Aorta (tissue), 5 donors: Measurements from ENCODE around the gene ZMIZ1. TPM values are rescaled to one million over a fixed set of nuclear protein-coding genes. Genes with fewer than 3 reads are reported as not detected.
A peak's percentile ranks its signal among the peaks of the same experiment; 100 is the strongest.

Experiments used
- ATAC-seq: fragments of 200-7000 bp; cut with Tn5 transposase; one replicate; pipeline ENCODE4 v1.9.1; 2022; ENCODE audit warnings: moderate library complexity; ENCODE audit not compliant: low FRiP score
- DNase-seq, 2 donors: peaks; one replicate each; pipeline ENCODE4 v3.0.0-alpha.2; 2020
- H3K27ac ChIP-seq, 2 donors: one replicate each; pipeline ENCODE4 v1.5.1; 2013; ENCODE audit warnings: low read length in 2 of 2, mild to moderate bottlenecking in 2 of 2, moderate library complexity in 2 of 2, control low read depth in 1 of 2, inconsistent platforms in 1 of 2, low read depth in 1 of 2
- H3K27me3 ChIP-seq, 2 donors: one replicate each; pipeline ENCODE4 v1.6.1; 2013; ENCODE audit warnings: control low read depth in 1 of 2, low read length in 1 of 2, mild to moderate bottlenecking in 1 of 2, moderate library complexity in 1 of 2; ENCODE audit not compliant: insufficient read depth in 2 of 2, control insufficient read depth in 1 of 2
- H3K36me3 ChIP-seq, 2 donors: one replicate each; pipeline ENCODE4 v1.6.1; 2013; ENCODE audit warnings: control low read depth in 1 of 2, low read length in 1 of 2, mild to moderate bottlenecking in 1 of 2; ENCODE audit not compliant: insufficient read depth in 2 of 2, control insufficient read depth in 1 of 2
- H3K4me1 ChIP-seq, 2 donors: one replicate each; pipeline ENCODE4 v1.6.1; 2013; ENCODE audit warnings: low read length in 2 of 2, control low read depth in 1 of 2, mild to moderate bottlenecking in 1 of 2, moderate library complexity in 1 of 2; ENCODE audit not compliant: insufficient read depth in 2 of 2, control insufficient read depth in 1 of 2
- H3K4me3 ChIP-seq, 2 donors: one replicate each; pipeline ENCODE4 v1.5.1; 2013; ENCODE audit warnings: low read length in 2 of 2, control low read depth in 1 of 2, mild to moderate bottlenecking in 1 of 2
- H3K9me3 ChIP-seq: one replicate; pipeline ENCODE4 v1.6.1; 2013; ENCODE audit warnings: mild to moderate bottlenecking, low read length; ENCODE audit not compliant: control insufficient read depth
- WGBS, 2 donors: extraction: QIAGEN DNeasy Blood & Tissue Kit; methylation state at CpG; one replicate each; pipeline ENCODE4 v1.1.7; 2013; 5-methylcytosine and 5-hydroxymethylcytosine counted together
- intact Hi-C, 2 donors: fragments of 100-400 bp; cut with DNase I; formaldehyde crosslinking; loops; one replicate each; pipeline versions ENCODE4 v1.14.2 to v1.15.0; 2022
- polyA plus RNA-seq, 2 donors: library from polyadenylated mRNA; stranded (reverse); fragments of 200-250 nt; gene quantifications; one replicate each; pipeline ENCODE4 v1.2.3, GENCODE V29; 2013
- total RNA-seq, 2 donors: library from RNA; stranded (reverse); fragmentation: NEBNext Ultra II Directional; extraction: Animal tissue kit (Norgen Biotek cat#: 25700); gene quantifications; one replicate each; pipeline ENCODE4 v1.2.1, GENCODE V29; 2021
- donor health status: healthy with polysubstance abuse.
- donor health status: Bipolar disorder and iron deficiency.
- donor health status: DM: no; HTN: no; CAD: no.
- donor health status: DM: no; HTN: no; CAD: no.
- donor health status: DM: yes; HTN: yes; CAD: no.

ZMIZ1 gene
- total and polyA plus RNA-seq, 4 donors: 7.8 to 84.1 (median 28.2) TPM

GRCh38 chr10:79209340-79209739 lies 140.6 kb downstream of the ZMIZ1 start:
- DNase-seq (no peak), ATAC-seq (no peak)
- H3K27me3 ChIP-seq: no peaks in the 10 kb centered on the region
- 78 to 79% methylated on average over 10 of the region's 10 CpGs for WGBS, 2 donors
- peaks cover 0 to 3% of the 10 kb centered on the region in 2 donors for H3K36me3 ChIP-seq
- no peak overlapping the region for H3K4me3 ChIP-seq
- H3K9me3 ChIP-seq: no peaks in the 10 kb centered on the region
- no peak overlapping the region for H3K27ac ChIP-seq
- H3K4me1 ChIP-seq: no peaks in the 10 kb centered on the region
- intact Hi-C loops: no loop called here

DNA sequence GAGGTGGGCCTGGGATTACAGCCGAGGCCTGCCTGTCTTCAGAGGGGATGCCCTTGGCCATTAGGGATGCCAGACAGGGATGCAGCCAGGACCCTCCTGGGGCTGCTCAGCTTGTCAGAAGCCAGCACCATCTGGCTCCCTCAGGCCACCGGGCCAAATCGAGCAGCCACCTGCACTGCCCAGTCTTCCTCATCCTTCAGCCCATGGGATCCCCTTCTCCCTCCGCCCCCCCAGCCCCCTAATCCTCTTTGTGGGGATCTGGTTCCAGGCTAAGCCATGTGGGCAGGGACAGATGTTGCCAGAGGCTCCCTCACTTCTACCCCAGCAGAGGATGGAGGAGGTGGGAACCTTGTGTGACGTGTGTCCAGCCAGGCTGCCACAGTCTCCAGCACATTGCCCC lies 141.1 kb downstream of the ZMIZ1 start:
- no peaks in the 10 kb centered on the region for H3K27me3 ChIP-seq
- H3K27ac ChIP-seq: no peak overlapping the region
- DNase-seq (no peak), ATAC-seq (no peak)
- H3K4me1 ChIP-seq: no peaks in the 10 kb centered on the region
- 92 to 93% methylated on average over 5 of the region's 5 CpGs for WGBS, 2 donors
- no peaks in the 10 kb centered on the region for H3K9me3 ChIP-seq
- no peak overlapping the region for H3K4me3 ChIP-seq
- intact Hi-C loops: no loop called here
- H3K36me3 ChIP-seq: peaks cover 0 to 3% of the 10 kb centered on the region in 2 donors

DNA sequence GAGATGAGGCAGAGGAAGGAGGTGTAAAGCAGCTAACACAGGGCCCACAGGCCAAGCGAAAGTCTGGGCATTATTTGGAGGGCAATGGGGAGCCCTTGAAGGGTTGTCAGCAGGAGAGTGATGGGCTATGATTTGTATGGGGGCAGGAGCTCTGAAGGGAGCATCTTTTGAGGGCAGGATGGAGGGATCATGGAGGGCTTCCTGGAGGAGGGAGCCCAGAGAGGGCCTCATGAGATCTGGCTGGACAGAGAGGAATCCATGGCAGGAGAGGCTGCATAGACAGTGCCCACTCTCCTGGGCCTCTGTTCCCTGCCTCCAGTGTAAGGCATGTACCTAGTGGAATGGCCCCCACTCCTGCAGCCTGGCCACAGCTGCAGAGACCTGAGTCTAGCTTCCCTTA lies 141.9 kb downstream of the ZMIZ1 start:
- ATAC-seq (no peak), DNase-seq (no peak)
- intact Hi-C loops: no loop called here
- Histone ChIP-seq H3K4me1 (no peaks in the 10 kb centered on the region), H3K9me3 (no peaks in the 10 kb centered on the region), H3K36me3 (peaks cover 0 to 3% of the 10 kb centered on the region in 2 donors), H3K4me3 (no peak overlapping the region), H3K27me3 (no peaks in the 10 kb centered on the region), H3K27ac (no peak overlapping the region)
- 99 to 100% methylated on average over 1 of the region's 1 CpG for WGBS, 2 donors

DNA sequence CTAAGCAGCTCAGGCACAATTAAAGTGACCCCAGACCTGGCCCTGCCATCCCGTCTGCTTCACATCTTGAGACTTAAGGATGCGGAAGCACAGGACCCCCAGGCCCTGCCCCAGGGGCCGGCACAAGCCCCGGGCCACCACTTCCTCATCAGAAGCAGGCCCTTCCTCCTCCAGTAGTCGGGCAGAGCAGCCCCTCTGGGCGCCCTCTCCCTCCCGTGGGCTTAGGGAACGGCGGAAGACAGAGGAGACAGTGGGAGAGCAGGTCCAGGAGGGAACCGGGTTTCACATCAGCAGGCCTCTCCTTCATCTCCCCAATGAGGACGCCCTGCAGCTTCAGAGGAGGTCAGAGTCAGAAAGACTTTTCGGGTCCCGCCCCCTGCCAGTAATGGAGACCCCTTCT lies 142.8 kb downstream of the ZMIZ1 start:
- H3K27me3 ChIP-seq: no peaks in the 10 kb centered on the region
- no peaks in the 10 kb centered on the region for H3K4me1 ChIP-seq
- 87 to 93% methylated on average over 13 of the region's 13 CpGs for WGBS, 2 donors
- no peak overlapping the region for H3K4me3 ChIP-seq
- intact Hi-C loops: no loop called here
- no peak overlapping the region for H3K27ac ChIP-seq
- no peak for DNase-seq
- peaks cover 0 to 5% of the 10 kb centered on the region in 2 donors for H3K36me3 ChIP-seq
- ATAC-seq: no peak
- no peaks in the 10 kb centered on the region for H3K9me3 ChIP-seq

GRCh38 chr10:79215531-79215930 lies 146.8 kb downstream of the ZMIZ1 start:
- WGBS, 2 donors: 96 to 99% methylated on average over 5 of the region's 5 CpGs
- no peaks in the 10 kb centered on the region for H3K4me1 ChIP-seq
- intact Hi-C loops: no loop called here
- H3K4me3 ChIP-seq: no peak overlapping the region
- no peak overlapping the region for H3K27ac ChIP-seq
- no peak for ATAC-seq
- H3K27me3 ChIP-seq: no peaks in the 10 kb centered on the region
- DNase-seq: no peak
- no peaks in the 10 kb centered on the region for H3K9me3 ChIP-seq
- H3K36me3 ChIP-seq: peaks cover 0 to 5% of the 10 kb centered on the region in 2 donors

DNA sequence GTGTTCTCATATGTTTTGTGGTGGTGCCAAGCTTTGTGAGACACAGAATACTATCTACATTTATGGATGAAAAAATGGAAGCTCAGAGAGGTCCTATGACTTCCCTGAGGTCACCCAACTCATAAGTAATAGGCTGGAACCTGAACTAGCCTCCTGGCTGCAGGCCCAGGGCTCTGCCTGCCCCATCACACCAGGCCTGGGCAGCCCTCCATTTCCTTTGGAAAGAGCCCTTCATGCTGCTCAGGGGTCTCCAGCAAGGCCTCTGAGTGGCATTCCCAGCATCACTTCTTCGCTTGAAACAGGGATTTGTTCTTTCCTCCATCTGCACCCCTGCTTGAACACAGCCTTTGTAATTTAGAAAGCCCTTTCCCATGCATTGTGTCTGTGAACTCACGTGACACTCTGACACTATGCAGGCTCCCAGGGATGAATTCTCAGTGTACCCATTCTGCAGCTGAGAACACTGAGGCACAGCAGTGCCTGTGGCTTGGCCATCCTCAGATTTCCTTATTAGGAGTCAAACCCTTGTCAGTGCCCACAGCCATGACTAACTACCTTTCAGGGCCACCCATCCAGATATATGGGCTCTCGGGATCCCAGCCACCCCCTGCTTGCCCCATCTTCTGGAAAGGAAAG lies 150.7 kb downstream of the ZMIZ1 start:
- DNase-seq: no peak
- Histone ChIP-seq H3K27ac (no peak overlapping the region), H3K9me3 (no peaks in the 10 kb centered on the region), H3K27me3 (no peaks in the 10 kb centered on the region), H3K4me1 (no peaks in the 10 kb centered on the region), H3K4me3 (no peak overlapping the region), H3K36me3 (peaks cover 0 to 2% of the 10 kb centered on the region in 2 donors)
- WGBS, 2 donors: 91 to 95% methylated on average over 3 of the region's 3 CpGs
- ATAC-seq: no peak
- intact Hi-C loops: no loop called here

GRCh38 chr10:79220307-79220706 lies 151.5 kb downstream of the ZMIZ1 start:
- intact Hi-C loops: no loop called here
- WGBS, 2 donors: 59 to 61% methylated on average over 7 of the region's 7 CpGs
- Histone ChIP-seq H3K27me3 (no peaks in the 10 kb centered on the region), H3K4me1 (no peaks in the 10 kb centered on the region), H3K27ac (no peak overlapping the region), H3K36me3 (peaks cover 0 to 2% of the 10 kb centered on the region in 2 donors), H3K9me3 (no peaks in the 10 kb centered on the region), H3K4me3 (no peak overlapping the region)
- DNase-seq (no peak), ATAC-seq (peak; percentile 3)

GRCh38 chr10:79221110-79222051 lies 152.6 kb downstream of the ZMIZ1 start:
- Histone ChIP-seq H3K4me1 (no peaks in the 10 kb centered on the region), H3K36me3 (peaks cover 0 to under 1% of the 10 kb centered on the region in 2 donors), H3K27ac (no peak overlapping the region), H3K9me3 (no peaks in the 10 kb centered on the region), H3K27me3 (no peaks in the 10 kb centered on the region), H3K4me3 (no peak overlapping the region)
- peak; percentile 74 to 87 for DNase-seq
- ATAC-seq: peak; percentile 73
- intact Hi-C loops: no loop called here
- 20 to 23% methylated on average over 33 to 38 of the region's 38 CpGs for WGBS, 2 donors

DNA sequence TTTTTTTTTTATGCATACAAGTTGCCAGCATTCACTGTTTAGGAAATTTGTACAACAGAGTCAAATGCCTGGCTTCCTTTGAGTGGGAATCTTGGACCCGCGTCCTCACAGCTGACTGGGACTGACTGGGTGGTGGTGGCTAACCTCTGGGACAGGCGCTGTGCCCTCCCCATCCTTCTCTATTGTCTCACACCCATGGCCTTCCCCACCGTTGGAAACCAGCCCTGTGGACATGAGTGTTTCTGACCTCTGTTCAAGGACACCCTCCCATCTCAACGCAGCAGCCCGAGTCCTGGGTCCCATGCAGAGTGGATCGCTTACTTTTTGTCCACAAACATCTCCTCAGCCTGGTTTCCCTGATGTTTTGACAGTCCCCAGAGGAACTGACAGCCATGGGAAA lies 153.4 kb downstream of the ZMIZ1 start:
- ATAC-seq (no peak), DNase-seq (no peak)
- intact Hi-C loops: no loop called here
- no peaks in the 10 kb centered on the region for H3K9me3 ChIP-seq
- H3K27me3 ChIP-seq: no peaks in the 10 kb centered on the region
- 90 to 93% methylated on average over 7 of the region's 7 CpGs for WGBS, 2 donors
- no peak overlapping the region for H3K4me3 ChIP-seq
- no peak overlapping the region for H3K27ac ChIP-seq
- no peaks in the 10 kb centered on the region for H3K36me3 ChIP-seq
- no peaks in the 10 kb centered on the region for H3K4me1 ChIP-seq
